Fibroblast of skin of back (primary cell): ENCODE results near the gene ATPAF1. TPM values are rescaled to one million over a fixed set of nuclear protein-coding genes. Genes with fewer than 3 reads are reported as not detected.
"Not testable (repeated sequence)": the region's sequence is repeated elsewhere in the genome, so short reads cannot be mapped to it uniquely, and the experiment has no call there.

ENCODE experiments used
- DNase-seq: peaks from one replicate; pipeline ENCODE4 v3.0.0-alpha.2; 2013
- polyA plus RNA-seq, 2 experiments: library from polyadenylated mRNA; unstranded; fragments of 120-200 nt; gene quantifications; one replicate each; pipeline ENCODE4 v1.2.1, GENCODE V29; 2013; ENCODE audit not compliant: insufficient read length in 2 of 2

ATPAF1 gene, protein sequence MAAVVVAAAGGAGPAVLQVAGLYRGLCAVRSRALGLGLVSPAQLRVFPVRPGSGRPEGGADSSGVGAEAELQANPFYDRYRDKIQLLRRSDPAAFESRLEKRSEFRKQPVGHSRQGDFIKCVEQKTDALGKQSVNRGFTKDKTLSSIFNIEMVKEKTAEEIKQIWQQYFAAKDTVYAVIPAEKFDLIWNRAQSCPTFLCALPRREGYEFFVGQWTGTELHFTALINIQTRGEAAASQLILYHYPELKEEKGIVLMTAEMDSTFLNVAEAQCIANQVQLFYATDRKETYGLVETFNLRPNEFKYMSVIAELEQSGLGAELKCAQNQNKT
- polyA plus RNA-seq (2013, experiment 1 of 2; ENCODE audit: insufficient read length), result 35.8 TPM
- polyA plus RNA-seq (2013, experiment 2 of 2; ENCODE audit: insufficient read length), result 33.2 TPM

DNA sequence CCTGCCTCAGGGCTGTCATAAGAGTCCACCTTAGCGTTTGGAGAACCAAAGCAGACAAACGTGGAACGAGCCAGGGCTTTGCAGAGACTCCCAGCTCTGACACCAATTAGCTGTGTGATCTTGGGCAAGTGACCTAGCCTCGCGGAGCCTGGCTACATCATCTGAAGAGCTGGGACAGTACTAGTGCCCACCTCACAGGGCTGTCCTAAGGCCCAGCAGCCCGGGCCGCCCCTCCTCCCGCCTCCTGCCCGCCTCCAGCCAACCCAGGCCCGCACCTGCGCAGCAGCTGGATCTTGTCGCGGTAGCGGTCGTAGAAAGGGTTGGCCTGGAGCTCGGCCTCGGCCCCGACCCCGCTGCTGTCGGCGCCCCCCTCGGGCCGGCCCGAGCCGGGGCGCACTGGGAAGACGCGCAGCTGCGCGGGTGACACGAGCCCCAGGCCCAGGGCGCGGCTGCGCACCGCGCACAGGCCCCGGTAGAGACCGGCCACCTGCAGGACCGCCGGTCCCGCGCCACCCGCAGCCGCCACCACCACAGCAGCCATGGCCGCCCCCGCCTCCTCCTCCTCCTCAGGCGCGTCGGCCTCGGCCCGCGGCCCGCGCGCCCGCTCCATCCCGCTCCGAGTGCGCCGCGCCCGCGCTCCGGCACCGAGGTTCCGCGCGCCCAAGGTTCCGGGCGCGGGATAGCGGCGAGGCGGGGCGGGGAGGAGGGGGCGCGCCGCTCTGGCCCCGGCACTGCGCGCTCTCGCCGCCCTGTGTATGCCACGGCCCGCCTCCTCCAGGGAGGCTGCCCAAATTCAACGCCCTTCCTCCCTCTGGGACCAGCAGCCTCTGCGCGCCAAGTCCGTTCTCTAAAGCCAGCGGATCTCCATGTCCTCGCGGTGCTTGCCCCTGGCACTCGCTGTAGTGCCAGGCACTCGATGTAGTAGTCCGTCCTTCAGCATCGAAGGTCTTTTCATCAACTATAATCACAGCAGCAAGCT lies at the start of gene ATPAF1:
TSS of gene ATPAF1 (minus strand) at position 583 of the 979 bp plus-strand sequence. CDS start at position 541, 42 bp downstream.
- peak; percentile 82 for DNase-seq

DNA sequence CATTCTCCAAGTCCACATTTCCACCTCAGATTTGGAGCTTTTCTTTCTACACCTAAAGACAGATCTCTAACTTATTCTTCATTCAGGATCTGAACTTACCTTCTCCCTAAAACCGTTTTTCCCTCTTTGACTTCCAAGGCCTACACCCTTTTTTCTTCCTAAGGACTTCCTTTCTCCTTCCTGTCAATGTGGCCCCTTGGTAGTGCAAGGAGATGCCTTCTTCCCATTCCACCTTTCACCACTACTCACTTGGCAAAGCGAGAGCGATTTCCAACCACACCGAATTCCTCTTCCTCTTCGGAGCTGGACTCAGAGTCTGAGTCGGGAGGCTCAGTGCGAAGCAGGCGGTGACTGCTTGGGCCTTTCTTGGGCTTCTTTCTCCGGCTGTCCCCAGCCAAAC lies 49.5 kb upstream of the ATPAF1 start:
- no peak for DNase-seq

DNA sequence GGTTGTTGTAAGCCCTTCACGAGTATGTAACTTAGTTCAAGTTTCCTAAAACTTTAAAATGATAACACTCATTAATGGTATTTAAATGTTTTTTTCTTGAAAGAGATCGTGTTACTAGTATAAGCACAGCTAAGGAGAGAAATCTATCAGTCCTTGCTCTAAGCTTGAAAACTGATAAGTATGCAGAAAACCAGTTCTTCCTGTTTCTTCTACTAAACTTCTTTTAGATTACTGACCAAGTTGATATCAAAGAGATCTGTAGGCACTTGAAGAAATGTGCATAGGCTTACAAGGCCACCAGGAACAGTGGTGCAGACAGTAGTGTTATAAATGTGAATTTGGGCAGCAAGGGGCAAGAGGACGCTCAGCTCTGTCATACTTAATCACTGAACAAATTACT lies 46.8 kb upstream of the ATPAF1 start:
- no peak for DNase-seq

DNA sequence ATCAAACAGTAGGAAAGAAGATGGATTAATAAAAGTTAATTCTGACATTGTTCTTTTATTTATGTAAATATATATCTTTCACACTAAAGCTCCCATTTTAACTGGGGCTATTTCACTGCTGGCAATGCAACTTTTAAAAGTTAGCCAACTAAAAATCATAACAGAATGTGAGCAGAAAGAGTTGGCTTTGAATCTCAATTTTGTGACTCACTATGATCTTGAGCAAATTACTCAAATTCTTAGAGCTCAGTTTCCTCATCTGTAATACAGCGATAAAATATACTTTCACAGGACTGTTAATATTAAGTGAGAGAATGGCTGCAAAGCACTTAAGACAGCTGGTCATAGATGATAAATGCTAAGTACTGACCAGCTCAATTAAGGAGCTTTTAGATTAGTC lies 40.0 kb upstream of the ATPAF1 start:
- no peak for DNase-seq

DNA sequence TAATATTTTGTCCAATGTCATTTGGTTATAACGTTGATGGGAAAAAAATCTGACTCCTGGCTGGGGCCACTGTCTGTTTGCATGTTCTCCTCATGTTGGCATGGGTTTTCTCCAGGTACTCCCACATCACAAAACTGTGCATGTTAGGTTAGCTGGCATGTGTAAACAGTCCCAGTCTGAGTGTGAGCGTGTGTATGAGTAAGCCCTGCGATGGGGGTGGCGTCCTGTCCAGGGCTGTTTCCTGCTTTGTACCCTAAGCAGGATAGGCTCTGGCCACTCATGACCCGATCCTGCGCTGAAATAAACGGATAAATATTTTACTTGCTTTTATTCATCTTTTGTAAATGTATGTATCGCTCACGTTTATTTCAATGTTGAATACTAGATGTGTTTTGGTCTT lies 37.2 kb upstream of the ATPAF1 start:
- no peak for DNase-seq

DNA sequence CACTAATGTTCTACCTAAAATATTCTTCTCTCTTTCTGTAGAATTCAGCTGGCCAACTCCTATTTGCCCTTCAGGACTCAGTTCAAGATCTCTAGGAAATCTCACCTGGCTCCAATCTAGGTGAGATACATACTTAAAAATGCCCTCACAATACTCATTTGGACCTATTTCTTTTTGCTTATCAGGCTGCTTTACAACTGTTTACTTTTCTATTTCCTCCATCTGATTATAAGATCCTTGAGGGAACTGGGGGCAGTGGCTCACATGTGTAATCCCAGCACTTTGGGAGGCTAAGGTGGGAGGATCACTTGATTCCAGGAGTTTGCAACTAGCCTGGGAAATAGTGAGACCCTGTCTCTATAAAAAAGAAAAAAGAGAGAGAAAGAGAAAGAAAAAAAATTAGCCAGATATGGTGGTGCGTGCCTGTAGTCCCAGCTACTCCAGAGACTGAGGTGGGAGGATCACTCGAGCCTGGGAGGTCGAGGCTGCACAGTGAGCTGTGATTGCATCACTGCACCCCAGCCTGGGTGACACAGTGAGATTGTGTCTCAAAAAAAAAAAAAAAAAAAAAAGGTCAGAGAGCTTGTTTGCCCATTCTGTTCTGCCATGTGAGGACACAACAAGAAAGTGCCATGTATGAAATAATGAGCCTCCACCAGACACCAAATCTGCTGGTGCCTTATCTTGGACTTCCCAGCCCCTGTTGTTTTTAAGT lies 35.9 kb upstream of the ATPAF1 start:
- no peak for DNase-seq

DNA sequence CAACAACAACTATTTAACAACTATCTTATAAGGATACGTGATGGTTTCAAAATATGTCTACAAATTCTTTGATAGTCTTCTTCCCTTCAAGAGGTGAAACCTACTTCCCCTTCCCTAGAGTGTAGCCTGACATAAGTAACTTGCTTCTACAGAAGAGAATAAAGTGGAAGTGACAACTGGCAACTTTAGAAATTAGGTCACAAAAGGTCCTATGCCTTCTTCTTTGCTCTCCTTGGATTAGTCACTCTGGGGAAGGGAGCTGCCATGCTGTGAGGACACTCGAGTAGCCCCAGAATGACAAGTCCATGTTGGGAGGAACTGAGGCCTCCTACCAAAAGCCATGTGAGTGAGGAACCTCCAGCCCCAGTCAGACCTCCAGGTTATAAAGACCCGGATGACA lies 31.5 kb upstream of the ATPAF1 start:
- DNase-seq, result no peak

DNA sequence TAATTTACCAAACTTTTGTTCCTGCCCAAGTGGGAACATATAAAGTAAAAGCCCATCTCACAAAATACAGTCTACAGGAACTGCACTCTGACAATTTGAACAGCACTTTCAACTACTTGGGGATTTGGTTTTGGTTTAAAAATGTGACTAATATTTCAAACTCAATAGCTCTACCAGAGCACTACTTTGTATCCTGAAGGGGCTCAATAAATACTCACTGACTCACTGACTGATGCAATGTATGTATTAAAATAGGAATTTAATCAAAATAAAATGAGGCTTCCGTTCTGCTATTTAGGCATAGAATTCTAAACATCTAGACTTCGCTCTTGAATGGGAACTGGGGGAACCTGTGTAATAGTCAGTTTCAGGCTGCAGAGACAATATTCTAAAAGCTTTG lies 28.9 kb upstream of the ATPAF1 start:
- DNase-seq, result peak; percentile 35

DNA sequence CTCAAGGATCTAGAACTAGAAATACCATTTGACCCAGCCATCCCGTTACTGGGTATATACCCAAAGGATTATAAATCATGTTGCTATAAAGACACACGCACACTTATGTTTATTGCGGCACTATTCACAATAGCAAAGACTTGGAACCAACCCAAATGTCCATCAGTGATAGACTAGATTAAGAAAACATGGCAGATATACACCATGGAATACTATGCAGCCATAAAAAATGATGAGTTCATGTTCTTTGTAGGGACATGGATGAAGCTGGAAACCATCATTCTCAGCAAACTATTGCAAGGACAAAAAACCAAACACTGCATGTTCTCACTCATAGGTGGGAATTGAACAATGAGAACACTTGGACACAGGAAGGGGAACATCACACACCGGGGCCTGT lies 26.5 kb upstream of the ATPAF1 start:
- DNase-seq, result not testable (repeated sequence)

DNA sequence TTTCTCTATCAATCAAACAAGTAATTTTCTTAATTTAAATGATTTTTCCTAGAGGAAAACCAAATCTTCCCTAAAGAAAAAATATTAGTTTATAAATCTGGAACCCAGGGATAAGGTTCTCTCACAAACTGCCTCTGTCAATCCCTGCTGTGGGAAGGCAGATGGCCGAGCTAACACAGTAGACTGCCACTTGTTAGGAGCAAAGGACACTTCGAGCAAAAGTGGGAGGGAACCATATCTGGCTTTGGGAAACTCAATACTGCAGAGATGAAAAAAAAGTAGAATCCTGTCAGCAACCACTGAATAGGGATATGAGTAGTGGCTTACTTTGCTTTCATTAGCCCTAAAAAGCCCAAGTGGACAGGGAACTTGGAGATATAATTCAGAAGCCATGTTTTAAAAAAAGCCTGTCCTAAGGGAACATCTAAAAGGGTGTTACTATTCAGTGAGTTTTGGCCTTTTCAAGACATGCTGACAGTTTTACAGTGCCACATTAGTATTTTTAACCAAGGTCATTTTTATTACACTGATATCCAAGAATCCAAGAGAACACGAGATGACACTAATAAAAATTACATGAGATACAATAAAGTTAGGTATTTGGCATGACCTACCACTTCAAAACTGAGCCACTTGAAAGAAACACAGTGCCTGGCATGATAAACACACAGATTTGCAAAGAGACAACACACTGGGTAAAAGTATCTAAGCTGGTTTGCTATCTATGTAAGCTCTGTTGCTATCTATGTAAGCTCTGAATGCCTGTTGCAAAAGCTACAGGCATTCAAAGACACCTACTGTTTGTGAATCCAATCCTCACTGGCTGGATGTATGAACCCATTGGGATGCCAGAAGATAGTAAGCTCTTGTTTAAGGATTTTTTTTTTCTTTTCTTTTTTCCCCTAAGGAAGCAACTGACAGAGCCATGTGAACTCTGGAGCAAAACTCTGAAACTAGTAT lies 24.9 kb upstream of the ATPAF1 start:
- no peak for DNase-seq

DNA sequence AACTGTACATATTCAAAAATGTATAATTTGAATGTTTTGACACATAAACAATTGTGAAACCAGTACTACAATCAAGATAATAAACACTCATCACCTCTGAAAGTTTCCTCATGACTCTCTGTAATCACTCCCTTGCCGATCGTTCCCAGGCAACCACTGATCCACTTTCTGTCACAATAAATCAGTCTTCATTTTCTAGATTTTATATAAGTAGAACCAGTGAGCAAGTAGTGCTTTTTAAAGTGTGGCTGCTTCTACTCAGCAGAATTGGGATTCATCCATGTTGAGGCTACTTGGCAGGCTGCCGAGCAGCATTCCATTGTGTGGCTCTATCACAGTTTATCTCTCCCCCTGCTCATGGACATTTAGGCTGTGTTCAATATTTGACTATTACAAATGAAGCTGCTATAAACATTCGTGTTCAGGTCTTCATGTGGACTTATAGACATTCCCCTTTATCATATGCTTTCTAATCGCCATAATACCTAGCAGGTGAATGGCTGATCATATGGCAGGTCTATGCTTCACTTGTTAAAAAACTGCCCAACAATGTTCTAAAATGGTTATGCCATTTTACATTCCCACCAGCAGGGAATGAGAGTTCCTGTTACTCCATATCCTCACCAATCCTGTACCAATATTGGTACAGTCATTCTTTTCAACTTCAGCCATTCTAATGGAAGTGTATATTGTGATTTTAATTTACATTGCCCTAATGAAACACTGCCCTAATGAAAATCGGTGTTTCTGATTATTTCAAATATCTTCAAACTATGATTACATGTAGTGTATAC lies 24.0 kb upstream of the ATPAF1 start:
- DNase-seq, result peak; percentile 39

DNA sequence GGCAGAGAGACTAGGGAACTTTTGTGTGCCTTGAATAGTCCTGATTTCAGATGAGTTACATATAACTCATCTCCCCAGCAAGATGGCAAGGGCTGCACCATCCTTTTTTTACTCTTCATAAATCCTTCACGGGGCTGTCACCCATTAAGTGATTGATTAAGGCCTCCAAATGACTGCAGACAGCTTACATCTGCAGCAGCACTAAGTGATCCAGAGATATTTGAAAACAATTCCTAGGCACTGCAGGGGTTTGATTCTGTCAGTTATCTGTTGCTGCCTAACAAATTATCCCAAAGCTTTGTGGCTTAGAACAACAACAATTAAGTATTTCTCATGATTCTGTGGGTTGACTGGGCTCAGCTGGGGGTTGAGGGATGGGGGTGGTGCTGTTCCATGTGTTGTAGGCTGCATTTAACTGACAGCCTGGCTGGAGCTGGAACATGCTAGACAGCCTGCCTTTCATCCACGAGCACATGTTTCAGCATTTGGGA lies 22.8 kb upstream of the ATPAF1 start:
- no peak for DNase-seq

DNA sequence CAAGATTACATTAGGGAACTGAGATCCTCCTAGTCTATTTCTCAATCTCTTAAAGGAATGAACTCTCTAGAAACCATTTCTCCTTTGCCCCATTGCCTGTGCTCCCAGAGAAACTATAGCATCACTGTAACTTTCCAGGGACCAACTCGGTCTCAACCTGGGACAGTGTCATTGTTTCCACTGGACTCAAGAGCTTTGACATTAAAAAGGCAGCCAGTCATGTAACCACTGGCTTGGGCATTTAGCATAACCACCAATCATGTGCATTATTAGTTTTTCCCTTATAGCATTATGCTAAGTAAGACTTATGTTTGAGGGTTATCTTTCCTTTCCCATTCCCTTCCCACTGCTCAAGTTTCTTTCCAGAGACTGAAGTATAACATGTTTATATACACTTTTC lies 21.7 kb upstream of the ATPAF1 start:
- no peak for DNase-seq

DNA sequence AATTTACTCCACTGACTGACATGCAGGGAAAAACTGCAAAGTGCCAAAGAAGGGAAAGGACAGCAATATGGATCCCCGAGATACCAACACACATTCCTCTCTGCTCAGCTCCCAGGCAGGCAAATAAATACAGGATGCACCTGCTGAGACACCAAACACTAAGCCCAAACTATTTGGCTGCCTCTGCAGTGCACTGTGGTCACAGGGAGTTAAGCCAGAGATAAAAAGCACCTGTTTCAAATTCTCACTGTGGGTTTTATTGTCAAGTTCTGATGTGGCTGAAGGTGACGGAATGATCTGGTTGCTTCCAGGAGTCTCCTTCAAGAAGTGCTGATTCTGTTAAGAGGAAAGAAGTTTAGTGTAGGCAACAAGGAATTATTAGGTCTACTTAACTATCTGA lies 21.2 kb upstream of the ATPAF1 start:
- DNase-seq, result no peak

DNA sequence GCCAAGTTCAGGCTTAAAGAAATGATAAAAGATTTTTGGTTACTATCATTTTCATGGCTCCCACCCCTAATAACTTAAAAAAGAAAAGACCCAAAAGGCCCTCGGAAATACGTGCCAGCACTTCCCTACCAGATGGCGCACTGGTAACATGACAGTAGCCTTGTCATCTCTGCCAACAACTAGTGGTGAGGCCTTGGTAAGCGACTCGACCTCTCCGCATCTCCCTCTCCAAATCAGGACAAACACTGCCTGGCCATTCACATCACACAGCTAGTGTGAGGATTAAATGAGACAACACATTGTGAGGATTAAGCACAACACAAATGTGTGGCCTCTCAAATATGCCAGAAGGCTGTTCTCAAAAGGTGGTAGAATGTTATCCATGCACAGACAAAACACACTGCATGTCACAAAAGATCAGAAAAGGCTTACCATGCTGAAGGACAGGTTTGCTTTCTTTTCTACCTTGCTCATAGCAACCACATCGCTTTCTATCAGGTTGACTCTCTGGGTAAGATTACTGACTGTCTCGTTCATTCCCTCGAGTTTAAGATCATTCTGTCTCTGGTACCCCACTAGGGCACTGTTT lies 19.9 kb upstream of the ATPAF1 start:
- DNase-seq, result no peak

DNA sequence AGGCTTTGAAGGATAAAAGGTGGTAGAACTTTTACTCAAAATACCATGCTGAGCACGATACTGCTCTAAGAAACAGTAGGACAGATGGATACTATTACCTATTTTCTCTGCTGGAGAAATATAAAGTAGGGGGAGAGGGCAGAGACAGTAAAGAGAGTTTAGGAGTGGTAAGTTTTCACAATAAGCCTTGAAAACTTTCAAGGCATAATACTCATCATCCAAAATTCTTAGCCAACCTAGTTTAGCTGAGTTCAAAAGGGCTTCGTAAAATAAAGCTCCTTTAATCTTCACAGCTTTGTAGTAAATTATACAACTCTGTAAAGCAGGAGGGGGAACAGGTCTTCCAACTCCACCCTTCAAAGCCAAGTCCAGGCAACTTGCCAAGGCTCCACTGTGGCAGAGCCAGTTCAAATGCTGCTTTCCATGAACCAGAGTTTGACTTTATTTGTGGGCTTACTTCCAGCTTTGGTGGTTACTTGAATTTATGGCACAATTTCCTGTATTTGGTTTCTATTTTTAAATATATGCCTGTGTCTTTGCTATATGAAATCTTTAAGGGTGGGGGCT lies 19.0 kb upstream of the ATPAF1 start:
- DNase-seq, result peak; percentile 17

DNA sequence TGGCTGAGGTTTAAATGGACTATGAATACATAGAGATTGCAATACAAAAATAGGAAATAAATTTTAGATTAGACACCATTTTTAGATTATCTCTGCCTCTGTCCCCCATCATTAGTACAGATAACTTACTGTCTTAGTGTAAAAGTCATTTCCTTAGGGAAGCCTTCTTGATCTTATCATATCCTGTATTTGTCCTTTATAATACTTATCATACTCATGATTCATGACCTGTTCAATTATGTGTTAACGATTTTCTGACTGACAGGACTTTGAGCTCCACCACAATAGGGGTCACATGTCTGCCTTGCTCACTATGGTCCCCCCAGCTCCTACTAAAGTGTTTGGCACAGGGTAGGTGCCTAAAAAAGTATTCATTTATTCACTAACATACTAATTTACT lies 18.1 kb upstream of the ATPAF1 start:
- DNase-seq, result no peak

DNA sequence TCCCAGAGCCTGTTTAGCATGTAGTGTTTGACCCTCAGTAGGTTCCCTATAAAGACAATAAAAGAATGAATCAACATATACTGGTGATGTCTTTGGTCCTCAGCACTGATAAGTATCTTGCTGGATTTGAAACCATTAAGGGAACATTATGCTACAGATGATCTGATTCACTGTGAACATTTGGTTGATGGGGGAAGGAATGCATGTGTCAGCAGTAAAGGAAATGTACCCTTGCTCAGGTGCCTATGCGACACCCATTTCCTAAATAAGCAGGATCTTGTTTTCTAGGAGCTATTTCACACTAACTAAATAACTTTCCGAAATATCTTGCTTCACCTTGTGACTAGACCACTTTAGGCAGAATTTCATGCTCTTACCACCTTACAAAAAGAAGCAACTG lies 16.5 kb upstream of the ATPAF1 start:
- no peak for DNase-seq

DNA sequence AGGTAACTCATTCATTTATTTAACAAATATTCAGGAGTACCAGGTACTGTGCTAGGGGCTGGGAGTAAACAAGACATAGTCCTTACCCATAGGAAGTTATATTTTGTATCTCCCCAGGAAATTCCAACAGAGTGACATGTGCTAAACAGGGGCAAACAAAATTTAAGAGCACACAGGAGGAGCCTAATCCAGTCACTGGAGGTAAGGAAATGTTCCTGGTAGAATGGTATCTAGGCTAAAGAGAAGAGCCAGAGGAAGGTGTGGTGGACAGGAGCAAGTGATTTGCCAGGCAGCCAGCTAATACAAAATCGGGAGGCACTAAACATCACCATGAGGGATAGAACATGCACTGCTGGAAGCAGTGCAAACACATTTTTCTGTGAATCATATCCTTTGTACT lies 13.9 kb upstream of the ATPAF1 start:
- DNase-seq, result no peak
